ENCODE data around the gene NPHP4. TPM values are rescaled to one million over a fixed set of nuclear protein-coding genes. Genes with fewer than 3 reads are reported as not detected.

Gene NPHP4
- total RNA-seq, 1 experiment from 2014 or later: 6.1 TPM

- in situ Hi-C loops (cut with HindIII; ENCODE audit: low pct_unique_long_range_greater_than_20kb, low sequenced_read_pairs): no loop called here
- DNase-seq (ENCODE audit: low read depth): no peak
Measured at GRCh38 chr1:5843521-5844096, 148.6 kb downstream of the NPHP4 start.

GRCh38 chr1:5842679-5843078, 149.5 kb downstream of the NPHP4 start:
- in situ Hi-C loops (cut with HindIII; ENCODE audit: low pct_unique_long_range_greater_than_20kb, low sequenced_read_pairs): no loop called here
- no peak for DNase-seq (ENCODE audit: low read depth)

- in situ Hi-C loops (cut with HindIII; ENCODE audit: low pct_unique_long_range_greater_than_20kb, low sequenced_read_pairs): no loop called here
- DNase-seq (ENCODE audit: low read depth): no peak
Measured at GRCh38 chr1:5840551-5841001, 151.6 kb downstream of the NPHP4 start.

GRCh38 chr1:5839881-5840550, 152.2 kb downstream of the NPHP4 start:
- in situ Hi-C loops (cut with HindIII; ENCODE audit: low pct_unique_long_range_greater_than_20kb, low sequenced_read_pairs): no loop called here
- no peak for DNase-seq (ENCODE audit: low read depth)

GRCh38 chr1:5839161-5839880, 152.9 kb downstream of the NPHP4 start:
- in situ Hi-C loops (cut with HindIII; ENCODE audit: low pct_unique_long_range_greater_than_20kb, low sequenced_read_pairs): no loop called here
- no peak for DNase-seq (ENCODE audit: low read depth)

GRCh38 chr1:5837976-5838653, 154.1 kb downstream of the NPHP4 start:
- in situ Hi-C loops (cut with HindIII; ENCODE audit: low pct_unique_long_range_greater_than_20kb, low sequenced_read_pairs): no loop called here
- DNase-seq (ENCODE audit: low read depth): no peak

GRCh38 chr1:5836776-5837440, 155.3 kb downstream of the NPHP4 start:
- DNase-seq (ENCODE audit: low read depth): no peak
- in situ Hi-C loops (cut with HindIII; ENCODE audit: low pct_unique_long_range_greater_than_20kb, low sequenced_read_pairs): no loop called here

GRCh38 chr1:5835179-5835562, 157.1 kb downstream of the NPHP4 start:
- no peak for DNase-seq (ENCODE audit: low read depth)
- in situ Hi-C loops (cut with HindIII; ENCODE audit: low pct_unique_long_range_greater_than_20kb, low sequenced_read_pairs): no loop called here

GRCh38 chr1:5834477-5835178, 157.6 kb downstream of the NPHP4 start:
- in situ Hi-C loops (cut with HindIII; ENCODE audit: low pct_unique_long_range_greater_than_20kb, low sequenced_read_pairs): no loop called here
- no peak for DNase-seq (ENCODE audit: low read depth)

- in situ Hi-C loops (cut with HindIII; ENCODE audit: low pct_unique_long_range_greater_than_20kb, low sequenced_read_pairs): no loop called here
- no peak for DNase-seq (ENCODE audit: low read depth)
Measured at GRCh38 chr1:5833911-5834310, 158.3 kb downstream of the NPHP4 start.

GRCh38 chr1:5832916-5833895, 159.0 kb downstream of the NPHP4 start:
- in situ Hi-C loops (cut with HindIII; ENCODE audit: low pct_unique_long_range_greater_than_20kb, low sequenced_read_pairs): no loop called here
- no peak for DNase-seq (ENCODE audit: low read depth)

- in situ Hi-C loops (cut with HindIII; ENCODE audit: low pct_unique_long_range_greater_than_20kb, low sequenced_read_pairs): no loop called here
- DNase-seq (ENCODE audit: low read depth): no peak
Measured at GRCh38 chr1:5831600-5832335, 160.5 kb downstream of the NPHP4 start.

GRCh38 chr1:5830771-5831599, 161.2 kb downstream of the NPHP4 start:
- in situ Hi-C loops (cut with HindIII; ENCODE audit: low pct_unique_long_range_greater_than_20kb, low sequenced_read_pairs): no loop called here
- DNase-seq (ENCODE audit: low read depth): no peak

GRCh38 chr1:5829414-5829813, 162.8 kb downstream of the NPHP4 start:
- DNase-seq (ENCODE audit: low read depth): no peak
- in situ Hi-C loops (cut with HindIII; ENCODE audit: low pct_unique_long_range_greater_than_20kb, low sequenced_read_pairs): no loop called here

GRCh38 chr1:5828308-5828935, 163.8 kb downstream of the NPHP4 start:
- DNase-seq (ENCODE audit: low read depth): no peak
- in situ Hi-C loops (cut with HindIII; ENCODE audit: low pct_unique_long_range_greater_than_20kb, low sequenced_read_pairs): no loop called here
